HG02642 (cell line): ENCODE measurements around the gene CFAP54.
"Not testable (repeated sequence)": the region's sequence is repeated elsewhere in the genome, so short reads cannot be mapped to it uniquely, and the experiment has no call there.

Experiments
- ATAC-seq: cut with Tn5 transposase; IDR thresholded peaks from one replicate; pipeline ENCODE4 v1.9.1; 2021; ENCODE audit warnings: mild to moderate bottlenecking; ENCODE audit not compliant: unreplicated experiment, poor library complexity

Gene CFAP54

DNA sequence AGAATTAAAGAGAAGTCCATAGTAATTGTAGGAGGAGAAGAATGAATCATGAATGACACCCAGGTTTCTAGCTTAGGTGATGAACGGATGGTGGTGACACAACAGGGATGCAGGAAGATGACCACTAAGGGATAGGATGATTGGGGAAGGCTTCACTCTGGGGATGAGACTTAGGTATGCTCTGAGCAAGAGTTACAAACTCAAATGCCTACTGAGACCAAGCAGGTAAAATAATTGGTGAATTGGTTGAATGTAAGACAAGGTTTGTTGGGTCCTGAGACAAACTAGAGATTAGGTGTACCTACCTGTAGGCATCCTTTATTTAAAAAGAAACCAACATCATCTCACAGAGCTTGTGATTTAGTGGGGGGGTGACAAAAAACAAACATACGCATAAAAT lies 116.3 kb downstream of the CFAP54 start:
- ATAC-seq: no peak

DNA sequence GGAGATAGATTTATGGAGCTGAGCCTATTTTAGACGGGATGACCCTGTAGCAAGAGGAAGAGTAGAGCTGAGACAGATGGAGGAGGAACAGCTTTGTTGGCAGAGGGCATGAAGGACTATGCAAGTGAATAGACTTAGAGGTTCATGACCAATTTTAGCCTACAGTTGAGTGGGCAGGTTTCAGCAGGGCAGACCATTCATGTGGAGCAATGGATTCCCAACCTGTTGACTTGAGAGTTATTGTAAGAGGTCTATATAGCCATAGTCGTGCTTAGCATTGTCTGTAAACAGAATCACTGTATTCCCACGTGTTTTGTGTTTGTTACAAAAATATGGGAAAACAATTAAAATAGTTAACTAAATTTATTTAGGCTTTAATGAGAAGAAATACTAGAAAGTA lies 116.8 kb downstream of the CFAP54 start:
- no peak for ATAC-seq

DNA sequence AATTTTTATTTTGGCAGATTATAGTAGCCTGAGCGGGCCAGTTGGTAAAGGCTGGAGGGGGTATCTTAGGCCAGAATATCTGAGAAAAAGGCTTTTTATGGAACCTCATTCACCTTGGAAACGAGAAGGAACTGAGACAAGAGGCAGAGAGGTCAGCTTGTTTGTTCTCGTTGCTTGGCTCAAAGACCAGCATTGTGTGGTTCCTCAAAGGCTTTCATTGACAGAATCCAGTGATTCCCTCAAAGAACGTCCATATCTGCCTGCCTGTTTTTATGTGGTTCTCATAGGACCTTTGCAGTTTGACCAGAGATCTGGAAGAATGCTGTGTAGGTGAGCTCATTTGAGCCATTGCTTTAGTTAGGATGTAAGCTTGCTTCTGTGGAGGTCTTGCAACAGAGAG lies 117.3 kb downstream of the CFAP54 start:
- ATAC-seq: no peak

DNA sequence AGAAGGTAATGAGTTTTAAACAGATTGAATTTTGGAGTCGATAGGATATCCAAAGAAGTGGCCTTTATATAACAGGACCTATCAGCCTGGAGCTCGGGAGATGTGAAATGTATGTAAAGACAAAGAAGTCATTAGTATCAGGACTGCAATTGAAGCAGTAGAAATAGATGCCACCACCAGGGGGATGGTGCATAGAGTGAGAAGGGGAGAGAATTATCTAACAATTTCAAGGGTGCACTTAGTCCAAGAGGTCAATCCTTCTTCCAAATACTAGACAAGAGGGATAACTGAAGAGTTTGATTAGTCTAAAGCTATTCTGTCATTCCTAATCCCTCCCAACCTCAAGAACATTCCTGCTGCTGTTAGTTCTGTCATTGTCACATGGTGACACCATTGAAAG lies 127.8 kb downstream of the CFAP54 start:
- no peak for ATAC-seq

- no peak for ATAC-seq
Observed at GRCh38 chr12:96623155-96623554, 133.8 kb downstream of the CFAP54 start.

DNA sequence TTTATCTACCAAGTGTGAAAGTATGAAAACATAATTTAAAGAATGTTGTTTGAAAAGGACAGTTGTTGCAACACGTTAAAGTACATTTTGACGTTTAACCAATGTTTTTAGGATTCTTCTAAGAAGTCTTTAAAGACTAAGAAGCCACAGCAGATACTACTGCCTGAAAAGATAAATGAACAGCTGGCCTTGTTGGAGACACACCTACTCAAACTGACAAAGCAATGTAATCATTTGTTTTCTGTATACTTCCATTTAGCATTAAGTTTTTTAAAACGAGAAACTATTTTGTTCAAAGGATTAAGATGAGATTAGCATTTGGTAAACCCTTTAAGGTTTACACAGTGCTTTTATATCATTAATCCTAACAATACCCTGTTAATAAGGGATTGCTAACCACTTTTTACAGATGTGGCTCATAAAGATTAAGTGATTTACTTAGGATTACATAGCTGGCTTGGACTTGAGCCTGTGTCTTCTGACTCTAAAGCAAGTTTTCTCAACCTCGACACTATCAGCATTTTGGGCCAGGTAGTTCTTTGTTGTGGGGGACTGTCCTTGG lies 134.4 kb downstream of the CFAP54 start:
- no peak for ATAC-seq

- ATAC-seq: no peak
Observed at GRCh38 chr12:96635844-96636243, 146.5 kb downstream of the CFAP54 start.

DNA sequence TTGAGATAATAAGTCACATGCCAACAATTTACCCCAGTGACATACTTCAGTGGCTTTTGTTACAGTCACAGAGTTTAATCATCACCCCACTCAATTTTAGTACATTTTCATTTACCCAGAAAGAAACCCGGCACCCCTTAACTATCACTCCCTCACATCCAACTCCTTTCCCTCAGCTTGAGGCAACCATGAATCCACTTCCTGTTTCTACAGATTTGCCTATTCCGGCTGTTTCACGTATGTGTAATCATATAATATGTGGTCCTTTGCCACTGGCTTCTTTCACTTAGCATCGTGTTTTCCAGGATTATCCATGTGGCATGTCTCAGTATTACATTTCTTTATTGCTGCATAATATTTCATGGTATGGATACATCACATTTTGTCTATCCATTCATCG lies 147.5 kb downstream of the CFAP54 start:
- ATAC-seq: no peak

DNA sequence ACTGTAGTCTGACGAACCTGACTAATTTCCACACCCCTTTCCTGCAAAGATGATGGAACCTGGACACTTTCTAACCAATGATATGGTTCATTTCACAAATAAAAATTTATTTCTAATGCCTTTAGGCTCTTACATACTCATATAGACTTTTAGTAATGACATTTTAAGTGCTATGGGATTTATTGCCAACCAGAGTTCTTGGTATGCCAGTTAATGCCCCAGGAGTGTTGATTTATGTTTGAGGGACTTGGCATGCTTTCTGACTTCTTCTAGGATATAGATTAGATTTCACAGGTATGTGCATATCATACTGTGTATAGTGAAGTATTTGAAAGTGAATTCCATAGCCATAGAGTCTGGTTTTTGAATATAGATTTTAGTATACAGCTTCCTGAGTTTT lies 159.5 kb downstream of the CFAP54 start:
- ATAC-seq: no peak

DNA sequence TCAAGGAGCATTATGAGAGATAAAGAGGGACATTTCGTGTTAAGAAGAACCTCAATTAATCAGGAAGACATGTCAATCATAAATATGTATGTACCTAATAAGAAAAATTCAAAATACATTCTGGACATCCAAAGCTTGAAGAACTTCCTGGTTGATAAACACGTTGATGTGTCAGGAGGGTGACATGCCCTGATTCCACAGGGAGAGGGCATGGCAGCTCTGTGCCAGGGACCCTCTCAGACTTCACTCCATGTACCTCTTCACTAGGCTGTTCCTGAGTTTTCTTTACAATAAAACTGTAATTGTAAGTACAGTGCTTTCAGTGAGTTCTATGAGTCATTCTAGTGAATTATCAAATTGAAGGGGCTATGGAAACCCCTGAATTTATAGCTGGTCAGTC lies 163.5 kb downstream of the CFAP54 start:
- ATAC-seq: no peak

GRCh38 chr12:96658075-96658474 lies 168.7 kb downstream of the CFAP54 start:
- ATAC-seq: no peak

- no peak for ATAC-seq
Observed at GRCh38 chr12:96669786-96670185, 180.4 kb downstream of the CFAP54 start.

DNA sequence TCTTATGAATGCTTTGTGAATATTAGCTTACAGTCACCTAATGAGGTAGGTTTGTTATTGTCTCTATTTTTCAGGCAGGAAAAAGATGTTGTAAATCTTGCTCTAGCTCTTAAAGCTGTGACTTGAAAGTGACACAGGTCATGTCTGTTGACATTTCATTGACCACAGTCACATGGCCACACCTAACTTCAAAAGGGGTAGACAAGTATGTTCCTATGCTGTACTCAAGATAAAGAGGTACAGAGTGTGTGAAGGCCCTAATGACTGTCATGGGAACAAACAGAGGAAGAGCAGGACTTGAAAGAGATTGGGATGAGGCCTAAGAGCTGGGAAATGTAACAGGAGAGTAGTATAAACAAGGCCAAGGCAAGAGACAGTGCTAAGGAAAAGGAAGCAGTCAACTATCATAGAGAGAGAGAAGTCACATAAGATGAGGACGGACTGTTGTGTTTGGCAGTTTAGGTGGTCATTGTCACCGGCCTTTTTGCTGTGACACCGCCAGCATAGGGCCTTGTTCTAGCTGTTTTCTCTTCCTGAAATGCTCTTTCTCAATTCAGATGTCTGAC lies 181.0 kb downstream of the CFAP54 start:
- ATAC-seq: no peak

- not testable (repeated sequence) for ATAC-seq
Observed at GRCh38 chr12:96675519-96675918, 186.1 kb downstream of the CFAP54 start.

GRCh38 chr12:96677363-96677762 lies 188.0 kb downstream of the CFAP54 start:
- ATAC-seq: no peak

DNA sequence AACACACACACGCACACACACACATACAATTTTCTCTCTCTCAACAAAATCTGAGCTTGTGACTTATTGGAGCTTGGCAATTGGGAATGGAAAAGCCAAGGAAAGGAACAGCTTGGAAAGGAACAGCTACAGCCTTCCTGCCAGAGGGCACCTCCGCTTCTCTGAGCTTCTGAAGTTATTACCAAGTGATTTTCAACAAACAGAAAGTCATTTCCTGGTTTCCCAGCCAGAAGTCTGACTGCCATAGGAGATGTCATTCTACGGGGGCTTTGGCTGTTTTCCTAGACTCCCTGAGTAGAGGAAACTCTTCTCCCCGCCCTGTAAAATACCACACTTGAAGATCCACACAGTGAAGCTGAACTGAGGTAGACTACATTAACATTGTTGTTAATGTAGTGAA lies 198.3 kb downstream of the CFAP54 start:
- ATAC-seq: no peak

- no peak for ATAC-seq
Observed at GRCh38 chr12:96698521-96698920, 209.1 kb downstream of the CFAP54 start.

DNA sequence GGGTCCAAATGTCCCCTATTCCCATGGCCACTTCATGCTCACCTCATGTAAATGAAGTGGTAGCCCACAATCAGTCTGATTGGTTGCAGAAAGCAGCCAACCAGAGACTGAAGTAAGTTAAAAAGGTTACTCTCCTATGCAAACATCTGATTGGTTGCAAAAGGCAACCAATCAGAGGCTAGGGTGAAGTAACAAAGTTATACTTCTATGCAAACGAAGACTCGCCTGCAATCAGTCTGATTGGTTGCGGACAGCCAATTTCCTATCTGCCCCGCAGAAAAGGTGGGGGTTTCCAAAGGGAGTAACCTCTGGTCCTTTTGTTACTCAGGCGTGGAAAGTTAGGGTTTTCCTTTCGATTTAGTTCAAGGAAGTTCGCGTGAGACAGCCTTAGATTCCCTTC lies 209.6 kb downstream of the CFAP54 start:
- no peak for ATAC-seq

- no peak for ATAC-seq
Observed at GRCh38 chr12:96701856-96702255, 212.5 kb downstream of the CFAP54 start.

GRCh38 chr12:96710127-96710745 lies 220.9 kb downstream of the CFAP54 start:
- ATAC-seq: no peak

GRCh38 chr12:96711364-96711763 lies 222.0 kb downstream of the CFAP54 start:
- no peak for ATAC-seq

GRCh38 chr12:96714199-96714598 lies 224.8 kb downstream of the CFAP54 start:
- no peak for ATAC-seq
